HEK293 (cell line): ENCODE measurements around the gene ZCCHC2.

Source experiments
- CTCF ChIA-PET: fragments of 350-600 bp; formaldehyde crosslinking; extraction: SDS; loops from one replicate; lab custom pipeline; 2021; ENCODE audit warnings: antibody characterized with exemption; lab: Yijun Ruan, JAX
- POLR2A ChIA-PET: fragments of 300-600 bp; formaldehyde crosslinking; extraction: SDS; loops from one replicate; lab custom pipeline; 2020; ENCODE audit warnings: antibody characterized with exemption, inconsistent platforms; lab: Yijun Ruan, JAX
- H3K27ac ChIP-seq: fragments of 200-500 bp; sonication (Bioruptor generic); 2 replicates; pipeline ENCODE4 v1.5.1; 2014; ENCODE audit warnings: low read depth, low read length, control low read depth, inconsistent platforms; ENCODE audit errors: extremely low read depth
- H3K36me3 ChIP-seq, 2 experiments: fragments of 200-500 bp in 1 of 2; sonication (Bioruptor generic) in 1 of 2; 1 replicate in 1 of 2; 2 replicates in 1 of 2; pipeline ENCODE4 v1.5.1; 2014 to 2017; ENCODE audit warnings: inconsistent platforms in 2 of 2, low read length in 2 of 2; ENCODE audit not compliant: control insufficient read depth in 2 of 2, insufficient read depth in 1 of 2
- H3K4me1 ChIP-seq: fragments of 200-500 bp; sonication (Bioruptor generic); 2 replicates; pipeline ENCODE4 v1.5.1; 2014; ENCODE audit warnings: mild to moderate bottlenecking, low read length, inconsistent platforms; ENCODE audit not compliant: control insufficient read depth, insufficient read depth
- H3K4me3 ChIP-seq: 2 replicates; pipeline ENCODE4 v1.5.1; 2011; ENCODE audit warnings: low read depth, mild to moderate bottlenecking, control low read depth, low read length, moderate library complexity
- H3K9me3 ChIP-seq: fragments of 200-500 bp; sonication (Bioruptor generic); 2 replicates; pipeline ENCODE4 v1.5.1; 2014; ENCODE audit warnings: low read depth, low read length, inconsistent platforms; ENCODE audit not compliant: control insufficient read depth, insufficient read depth
- ATF2 ChIP-seq: fragments of 450-650 bp; formaldehyde crosslinking; IDR thresholded peaks from 2 replicates; pipeline ENCODE4 v1.5.1; 2016; ENCODE audit warnings: missing biosample characterization, missing genetic modification characterization, low read depth
- HOXD13 ChIP-seq: sonication (generic); formaldehyde crosslinking; IDR thresholded peaks from 2 replicates; pipeline ENCODE4 v1.8.0; 2022; ENCODE audit warnings: missing genetic modification reagents, borderline replicate concordance
- MZF1 ChIP-seq: fragments of 450-650 bp; formaldehyde crosslinking; IDR thresholded peaks from 2 replicates; pipeline ENCODE4 v1.5.1; 2017; ENCODE audit warnings: missing biosample characterization, missing genetic modification characterization, borderline replicate concordance
- REPIN1 ChIP-seq: fragments of 450-650 bp; formaldehyde crosslinking; IDR thresholded peaks from 2 replicates; pipeline ENCODE4 v1.5.1; 2017; ENCODE audit warnings: missing biosample characterization, missing genetic modification characterization, low read depth
- TSHZ1 ChIP-seq: fragments of 450-650 bp; formaldehyde crosslinking; IDR thresholded peaks from 2 replicates; pipeline ENCODE4 v1.5.1; 2016; ENCODE audit warnings: missing biosample characterization, missing genetic modification characterization, borderline replicate concordance
- YY2 ChIP-seq: fragments of 450-650 bp; formaldehyde crosslinking; IDR thresholded peaks from 2 replicates; pipeline ENCODE4 v1.5.1; 2016; ENCODE audit warnings: missing biosample characterization, missing genetic modification characterization
- ZBTB48 ChIP-seq: fragments of 450-650 bp; formaldehyde crosslinking; IDR thresholded peaks from 2 replicates; pipeline ENCODE4 v1.5.1; 2016; ENCODE audit warnings: missing biosample characterization, missing genetic modification characterization
- ZFP37 ChIP-seq: fragments of 450-650 bp; formaldehyde crosslinking; IDR thresholded peaks from 2 replicates; pipeline ENCODE4 v1.5.1; 2016; ENCODE audit warnings: missing biosample characterization, missing genetic modification characterization
- ZNF157 ChIP-seq: fragments of 450-650 bp; formaldehyde crosslinking; IDR thresholded peaks from 2 replicates; pipeline ENCODE4 v1.5.1; 2016; ENCODE audit warnings: missing biosample characterization, missing genetic modification characterization
- ZNF175 ChIP-seq: fragments of 450-650 bp; formaldehyde crosslinking; IDR thresholded peaks from 2 replicates; pipeline ENCODE4 v1.5.1; 2016; ENCODE audit warnings: missing biosample characterization, missing genetic modification characterization
- ZNF24 ChIP-seq: fragments of 450-650 bp; formaldehyde crosslinking; IDR thresholded peaks from 2 replicates; pipeline ENCODE4 v1.5.1; 2016; ENCODE audit warnings: missing biosample characterization, missing genetic modification characterization
- ZNF302 ChIP-seq: fragments of 450-650 bp; formaldehyde crosslinking; IDR thresholded peaks from 2 replicates; pipeline ENCODE4 v1.5.1; 2016; ENCODE audit warnings: missing biosample characterization, missing genetic modification characterization, low read depth
- ZNF341 ChIP-seq: fragments of 450-650 bp; formaldehyde crosslinking; IDR thresholded peaks from 2 replicates; pipeline ENCODE4; 2016; ENCODE audit warnings: low read depth, missing biosample characterization, missing genetic modification characterization
- ZNF354C ChIP-seq: fragments of 450-650 bp; formaldehyde crosslinking; IDR thresholded peaks from 2 replicates; pipeline ENCODE4 v1.5.1; 2016; ENCODE audit warnings: missing biosample characterization, missing genetic modification characterization, low read depth, borderline replicate concordance
- ZNF391 ChIP-seq: fragments of 450-650 bp; formaldehyde crosslinking; IDR thresholded peaks from 2 replicates; pipeline ENCODE4 v1.5.1; 2016; ENCODE audit warnings: low read depth, missing biosample characterization, missing genetic modification characterization, borderline replicate concordance
- ZNF488 ChIP-seq: fragments of 450-650 bp; formaldehyde crosslinking; IDR thresholded peaks from 2 replicates; pipeline ENCODE4 v1.5.1; 2016; ENCODE audit warnings: missing biosample characterization, missing genetic modification characterization
- ZNF560 ChIP-seq: fragments of 450-650 bp; formaldehyde crosslinking; IDR thresholded peaks from 2 replicates; pipeline ENCODE4 v1.5.1; 2017; ENCODE audit warnings: missing biosample characterization, missing genetic modification characterization, borderline replicate concordance
- ZNF629 ChIP-seq: fragments of 450-650 bp; formaldehyde crosslinking; IDR thresholded peaks from 2 replicates; pipeline ENCODE4 v1.5.1; 2017; ENCODE audit warnings: missing biosample characterization, missing genetic modification characterization
- ZNF677 ChIP-seq: fragments of 450-650 bp; IDR thresholded peaks from 2 replicates; pipeline ENCODE4 v1.5.0; 2018; ENCODE audit warnings: missing biosample characterization, mild to moderate bottlenecking, missing genetic modification characterization, moderate library complexity

The ZCCHC2 gene

GRCh38 chr18:62556397-62556796 lies 33.6 kb downstream of the ZCCHC2 start:
- peaks cover 50 to 52% of the 10 kb centered on the region in 2 experiments for H3K36me3 ChIP-seq
- H3K4me3 ChIP-seq, result no peak overlapping the region
- H3K27ac ChIP-seq, result no peak overlapping the region
- TF ChIP-seq ZNF488 (tag by site-specific recombination) (no peak), ZBTB48 (tag by site-specific recombination) (no peak), ZNF302 (tag by site-specific recombination) (no peak)
- H3K4me1 ChIP-seq, result 0 out of 2 replicates have a peak, but pooled peaks cover 2% of the 10 kb centered on the region
- CTCF ChIA-PET, result interaction anchor here (0.7 to 0.8 kb wide), 2 partner anchors 22 to 131 kb away, joined by 4 read pairs; no protein-coding TSS in a partner anchor
- no peaks in the 10 kb centered on the region for H3K9me3 ChIP-seq
- POLR2A ChIA-PET, result no interaction called here

GRCh38 chr18:62558015-62558663 lies 35.3 kb downstream of the ZCCHC2 start:
- no peaks in the 10 kb centered on the region for H3K9me3 ChIP-seq
- ChIA-PET CTCF (interaction anchor here (0.6 to 1.5 kb wide), 3 partner anchors 11 to 315 kb away, joined by 3 read pairs; no protein-coding TSS in a partner anchor), POLR2A (no interaction called here)
- H3K4me1 ChIP-seq, result 0 out of 2 replicates have a peak, but pooled peaks cover 2% of the 10 kb centered on the region
- H3K27ac ChIP-seq, result no peak overlapping the region
- H3K4me3 ChIP-seq, result no peak overlapping the region
- peaks cover 49 to 57% of the 10 kb centered on the region in 2 experiments for H3K36me3 ChIP-seq
- TF ChIP-seq ZNF24, result no peak
- no peak for TF ChIP-seq ZNF341 (tag by site-specific recombination)
- TF ChIP-seq YY2 (tag by site-specific recombination), result no peak
- no peak for TF ChIP-seq MZF1
- no peak for TF ChIP-seq ZNF629
- no peak for TF ChIP-seq ATF2
- no peak for TF ChIP-seq HOXD13 (CRISPR knock-in tag)
- TF ChIP-seq ZNF157 (tag by site-specific recombination), result no peak
- no peak for TF ChIP-seq ZNF677 (tag by site-specific recombination)
- no peak for TF ChIP-seq ZNF560 (tag by site-specific recombination)
- no peak for TF ChIP-seq ZNF391 (tag by site-specific recombination)
- TF ChIP-seq ZNF354C (tag by site-specific recombination), result no peak
- no peak for TF ChIP-seq REPIN1 (tag by site-specific recombination)
- TF ChIP-seq ZNF175, result no peak
- no peak for TF ChIP-seq TSHZ1 (tag by site-specific recombination)
- no peak for TF ChIP-seq ZFP37 (tag by site-specific recombination)
